22Rv1 (cell line): Measurements from ENCODE around the gene NPAT.

Experiments
- CTCF ChIP-seq: fragments of 450-650 bp; IDR thresholded peaks from 2 replicates; pipeline ENCODE4 v1.5.1; 2017; ENCODE audit warnings: mild to moderate bottlenecking
- ZFX ChIP-seq: fragments of 450-650 bp; IDR thresholded peaks from 2 replicates; pipeline ENCODE4 v1.6.1; 2017; ENCODE audit warnings: antibody characterized with exemption, borderline replicate concordance

- no peak for TF ChIP-seq CTCF
- TF ChIP-seq ZFX, result no peak
Measured at GRCh38 chr11:108239076-108239475, 16.6 kb upstream of the NPAT start.
